K562 treated with DMSO at 1 percent for 12 hours (cell line): ENCODE measurements around the gene AMHR2. TPM values are rescaled to one million over a fixed set of nuclear protein-coding genes. Genes with fewer than 3 reads are reported as not detected.

ENCODE experiments used
- total RNA-seq: library from RNA; unstranded; fragments of 300-600 nt; gene quantifications from 2 replicates; pipeline ENCODE4 v1.2.3, GENCODE V29; 2022; ENCODE audit not compliant: insufficient read depth

AMHR2 gene
- 63.1 and 64.0 TPM in 2 replicates for total RNA-seq

DNA sequence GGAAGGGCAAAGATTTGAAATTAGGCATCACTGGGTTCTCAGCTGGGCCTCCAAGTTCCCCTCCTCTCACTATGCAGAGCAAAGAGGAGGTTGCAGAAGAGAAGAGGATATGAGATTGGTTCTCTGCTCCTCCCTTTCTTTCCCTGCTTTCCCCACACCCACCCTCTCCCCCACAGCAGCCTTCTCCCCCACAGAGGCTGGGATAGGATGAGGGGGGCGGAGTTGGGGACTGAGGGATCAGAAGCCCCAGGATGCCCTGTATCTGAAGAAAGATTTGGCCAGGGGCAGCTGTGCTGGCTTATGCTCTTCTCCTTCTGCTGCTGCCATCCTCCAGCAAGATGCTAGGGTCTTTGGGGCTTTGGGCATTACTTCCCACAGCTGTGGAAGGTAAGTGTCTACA is at the start of gene AMHR2:
TSS of gene AMHR2 (plus strand) at position 259 of the 400 bp plus-strand sequence. CDS start at position 339, 80 bp downstream.

DNA sequence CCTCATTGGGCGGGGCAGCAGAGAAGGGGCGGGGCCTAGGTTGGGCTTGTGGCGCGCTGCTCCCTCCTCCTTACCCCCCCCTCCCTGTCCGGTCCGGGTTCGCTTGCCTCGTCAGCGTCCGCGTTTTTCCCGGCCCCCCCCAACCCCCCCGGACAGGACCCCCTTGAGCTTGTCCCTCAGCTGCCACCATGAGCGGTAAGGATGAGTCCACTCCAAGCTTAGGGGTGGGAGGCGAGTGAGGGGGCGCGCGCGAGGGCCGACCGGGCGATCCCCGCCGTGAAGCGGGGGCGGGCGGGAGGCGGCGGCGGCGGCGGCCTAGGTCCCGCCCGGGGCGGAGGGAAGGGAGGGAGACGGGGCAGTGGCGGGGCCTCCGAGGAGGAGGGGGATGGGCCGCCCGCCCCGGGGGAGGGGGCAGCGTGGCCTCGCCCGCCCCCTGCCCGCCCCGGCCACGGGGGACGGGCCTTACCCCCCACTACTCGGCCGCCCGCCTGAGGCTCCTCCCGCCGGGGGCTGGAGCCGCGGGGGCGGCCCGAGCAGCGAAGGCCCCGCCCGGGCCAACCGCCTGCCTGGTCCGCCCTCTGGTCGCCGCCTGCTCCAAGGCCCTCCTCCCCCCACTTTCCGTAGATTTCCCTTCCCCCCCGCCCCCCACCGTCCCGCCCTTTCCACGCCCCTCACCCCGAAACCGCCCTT is 43.4 kb upstream of the AMHR2 start, which contains the start of gene SP1:
TSS of gene SP1 (plus strand) at position 73 of the 690 bp plus-strand sequence. CDS start at position 189, 116 bp downstream.

DNA sequence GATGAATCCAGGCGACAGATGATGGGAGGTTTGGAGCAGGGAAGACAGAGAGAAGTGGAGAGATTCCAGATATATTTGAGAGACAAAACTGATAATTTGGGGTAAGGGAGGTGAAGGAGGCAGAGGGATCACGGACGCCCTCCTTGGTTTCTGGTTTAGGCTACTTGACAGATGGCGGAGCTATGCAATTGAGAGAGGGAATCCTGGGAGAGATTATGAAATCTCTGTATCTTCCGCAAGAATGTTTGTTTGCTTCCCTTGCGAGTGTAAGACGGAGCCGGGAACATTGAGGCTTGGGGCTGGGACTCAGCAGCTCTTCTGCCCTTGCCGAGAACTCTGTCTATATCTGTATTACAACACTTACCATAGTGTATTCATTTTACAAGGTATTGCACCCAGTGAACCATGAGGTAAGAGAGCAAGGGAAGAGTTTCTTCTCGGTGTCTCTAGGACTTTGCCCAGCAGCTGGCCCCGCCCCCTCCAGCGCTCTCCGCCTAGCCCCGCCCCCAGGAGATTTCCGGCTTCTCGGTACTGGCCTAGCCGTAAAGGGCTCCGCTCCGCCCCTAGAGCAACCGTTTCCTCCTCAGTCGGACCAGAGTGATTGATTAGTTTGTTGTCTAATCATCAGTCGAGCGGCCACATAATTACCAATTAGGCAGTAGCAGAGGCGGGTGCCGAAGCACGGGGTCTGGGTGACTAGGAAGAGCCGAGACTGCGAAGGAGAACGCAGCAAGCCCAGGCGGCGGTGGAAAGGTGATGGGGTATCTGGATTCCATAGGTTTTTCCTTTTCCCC is 17.6 kb downstream of the AMHR2 start, which contains the start of gene PRR13:
TSS of gene PRR13 (plus strand) at position 695 of the 794 bp plus-strand sequence. CDS start 981 bp downstream, outside the sequence.

DNA sequence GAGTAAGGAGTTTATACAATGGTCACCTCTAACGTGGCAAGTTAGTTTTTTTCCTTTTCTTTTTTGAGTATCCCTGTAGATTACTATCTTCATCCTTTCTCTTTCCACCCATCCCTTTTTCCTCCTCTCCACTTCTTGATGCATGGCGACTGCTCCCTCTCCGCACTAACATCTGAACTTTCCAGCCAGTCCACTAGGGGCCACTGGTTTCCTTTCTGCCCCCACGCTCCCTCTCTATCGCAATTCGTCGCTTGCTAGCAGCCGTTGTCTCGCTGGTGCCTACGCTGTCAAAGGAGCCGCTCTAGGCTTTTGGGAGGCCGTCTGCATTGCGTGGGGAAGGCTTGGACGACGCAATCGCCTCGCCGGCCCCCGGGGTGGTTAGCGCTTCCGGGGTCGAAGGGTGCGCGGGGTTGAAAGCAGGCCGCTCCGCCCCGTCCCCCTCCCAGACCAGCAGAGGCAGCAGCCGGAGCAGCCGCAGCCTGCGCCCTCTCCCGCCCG is 28.1 kb downstream of the AMHR2 start, which contains the start of gene PCBP2:
TSS of gene PCBP2 (plus strand) at position 442 of the 498 bp plus-strand sequence. CDS start 2,699 bp downstream, outside the sequence.

Other genes with a start within 250 kb of the AMHR2 start
- gene ZNF740, start 243.1 kb upstream of the AMHR2 start, total RNA-seq = 8.8 and 16.7 TPM in 2 replicates
- 9.3 and 23.4 TPM in 2 replicates for gene CSAD, start 242.9 kb upstream of the AMHR2 start, total RNA-seq
- 2.2 and 3.5 TPM in 2 replicates for gene ITGB7, start 216.6 kb upstream of the AMHR2 start, total RNA-seq
- gene RARG, start 191.6 kb upstream of the AMHR2 start, total RNA-seq = 4.3 and 7.8 TPM in 2 replicates
- 17.5 and 36.3 TPM in 2 replicates for gene ESPL1, start 155.6 kb upstream of the AMHR2 start, total RNA-seq
- gene PFDN5, start 128.3 kb upstream of the AMHR2 start, total RNA-seq = 588 and 822 TPM in 2 replicates
- 7.5 and 15.2 TPM in 2 replicates for gene MYG1, start 124.2 kb upstream of the AMHR2 start, total RNA-seq
- 54.6 and 62.3 TPM in 2 replicates for gene AAAS, start 102.2 kb upstream of the AMHR2 start, total RNA-seq
- gene SP7, start 87.5 kb upstream of the AMHR2 start, total RNA-seq = not detected in 2 replicates
- gene SP1, start 43.7 kb upstream of the AMHR2 start, total RNA-seq = 5.8 and 33.8 TPM in 2 replicates
- 204 and 264 TPM in 2 replicates for gene PRR13, start 17.9 kb downstream of the AMHR2 start, total RNA-seq
- gene PCBP2, start 28.2 kb downstream of the AMHR2 start, total RNA-seq = 728 and 1,071 TPM in 2 replicates
- 2.2 and 5.2 TPM in 2 replicates for gene MAP3K12, start 75.6 kb downstream of the AMHR2 start, total RNA-seq
- 60.8 and 65.7 TPM in 2 replicates for gene TARBP2, start 77.4 kb downstream of the AMHR2 start, total RNA-seq
- not detected in 2 replicates for gene NPFF, start 83.6 kb downstream of the AMHR2 start, total RNA-seq
- gene ATF7, start 202.5 kb downstream of the AMHR2 start, total RNA-seq = 3.7 and 15.8 TPM in 2 replicates